ENCODE data around the gene PIP4P1. TPM values are rescaled to one million over a fixed set of nuclear protein-coding genes. Genes with fewer than 3 reads are reported as not detected.

Gene PIP4P1
- polyA plus RNA-seq, 2 of the 4 experiments (the other 2 are of a cell fraction): 30.4 to 35.8 TPM

GRCh38 chr14:20468764-20469241, 7.6 kb upstream of the PIP4P1 start:
- peak in 1 of 2 experiments; percentile 37 for DNase-seq (ENCODE audit: low read depth in 1 of 2, low spot score in 1 of 2)
- ATAC-seq: peak; percentile 50 to 54; a peak in 5 of 6 replicates
- H3K4me2 ChIP-seq: peak overlapping the region; percentile 83
- ChIA-PET CTCF (interaction anchor here (1.0 to 1.1 kb wide), 2 partner anchors 13 to 139 kb away, joined by 3 to 4 read pairs; no protein-coding TSS in a partner anchor), POLR2A (interaction anchor here (1.1 to 2.4 kb wide), 6 partner anchors 8 to 215 kb away, joined by 3 to 38 read pairs (median 15); partner anchors contain the start of genes APEX1, OSGEP, PARP2 and PIP4P1)
- peak overlapping the region; percentile 72 for H3K4me3 ChIP-seq
- TF ChIP-seq ELK1 (IDR thresholded peaks at IDR 0.05; ENCODE audit: low read depth, low read length) (no peak), RFX5 (IDR thresholded peaks at IDR 0.05) (no peak), ZC3H11A (IDR thresholded peaks at IDR 0.05) (no peak), CBX8 (IDR thresholded peaks at IDR 0.05) (no peak), JUNB (IDR thresholded peaks at IDR 0.05) (no peak), NPAS2 (CRISPR knock-in tag; IDR thresholded peaks at IDR 0.05; ENCODE audit: borderline replicate concordance) (no peak), PBX3 (IDR thresholded peaks at IDR 0.05) (no peak), NR3C1 (IDR thresholded peaks at IDR 0.05) (no peak), MAX (IDR thresholded peaks at IDR 0.05) (no peak), BCL3 (IDR thresholded peaks at IDR 0.05) (no peak), NFE2L2 (conservative IDR thresholded peaks at IDR 0.05; ENCODE audit: low read length) (no peak), ZFP36 (IDR thresholded peaks at IDR 0.05; ENCODE audit: borderline replicate concordance, partially characterized antibody) (no peak), E2F6 (IDR thresholded peaks at IDR 0.05; ENCODE audit: borderline replicate concordance, low read depth) (no peak), ZNF302 (CRISPR knock-in tag; IDR thresholded peaks at IDR 0.05) (no peak)
- no peak for FAIRE-seq
- peak overlapping the region; percentile 80 to 95 for H3K27ac ChIP-seq
- peaks cover 27% of the 10 kb centered on the region for H3K4me1 ChIP-seq
- 19% methylated on average over 16 of the region's 16 CpGs for WGBS (ENCODE audit: missing lambda C conversion rate)
- H3K9me3 ChIP-seq: no peaks in the 10 kb centered on the region

GRCh38 chr14:20460458-20461224, 593 bp downstream of the PIP4P1 start:
- Histone ChIP-seq H3K4me3 (peak overlapping the region; percentile 85), H3K4me2 (peak overlapping the region; percentile 85), H3K9me3 (no peaks in the 10 kb centered on the region), H3K4me1 (peaks cover 34% of the 10 kb centered on the region), H3K27ac (peak overlapping the region; percentile 85 to 92)
- FAIRE-seq: no peak
- TF ChIP-seq CBX2 (IDR thresholded peaks at IDR 0.05; ENCODE audit: borderline replicate concordance, low read depth): no peak
- TF ChIP-seq HOXB13 (CRISPR knock-in tag; IDR thresholded peaks at IDR 0.05; ENCODE audit: low read depth): no peak
- TF ChIP-seq POLR2A (IDR thresholded peaks at IDR 0.05; ENCODE audit: low read length): no peak
- TF ChIP-seq ELK1 (IDR thresholded peaks at IDR 0.05; ENCODE audit: low read depth, low read length): no peak
- no peak for TF ChIP-seq EP300 (IDR thresholded peaks at IDR 0.05)
- no peak for TF ChIP-seq HOXB5 (CRISPR knock-in tag; IDR thresholded peaks at IDR 0.05)
- ChIA-PET POLR2A (interaction anchor here (0.6 to 2.3 kb wide), 8 partner anchors 9 to 223 kb away, joined by 3 to 44 read pairs (median 7); partner anchors contain the start of genes PARP2, PNP, RNASE4 and TEP1), CTCF (interaction anchor here (1.1 to 2.4 kb wide), 2 partner anchors 45 to 153 kb away, joined by 5 to 6 read pairs; no protein-coding TSS in a partner anchor)
- peak in 1 of 2 experiments; percentile 10; a peak in 3 of 6 replicates for ATAC-seq
- 10% methylated on average over 16 of the region's 32 CpGs for WGBS (ENCODE audit: missing lambda C conversion rate)
- no peak for DNase-seq (ENCODE audit: low read depth in 1 of 2, low spot score in 1 of 2)
